Common myeloid progenitor, CD34-positive (primary cell): ENCODE measurements around the gene YEATS2.
"Not testable (repeated sequence)": the region's sequence is repeated elsewhere in the genome, so short reads cannot be mapped to it uniquely, and the experiment has no call there.

Source experiments
- CTCF ChIA-PET: fragments of 350-600 bp; sonication (Branson Sonifier 250); formaldehyde crosslinking; loops from one replicate; lab custom pipeline; 2021; ENCODE audit warnings: antibody characterized with exemption; lab: Charles Lee
- POLR2A ChIA-PET: fragments of 350-600 bp; sonication (Branson Sonifier 250); formaldehyde crosslinking; loops from one replicate; lab custom pipeline; 2021; ENCODE audit warnings: antibody characterized with exemption; lab: Charles Lee
- DNase-seq, 3 donors: peaks; one replicate each; pipeline versions ENCODE4 v3.0.0 to v3.0.0-alpha.2; 2013
- H3K27ac ChIP-seq, 2 experiments: 1 replicate in 1 of 2; 2 replicates in 1 of 2; pipeline ENCODE4 v1.7.0; 2013; ENCODE audit warnings: inconsistent platforms in 2 of 2, low read length in 2 of 2, mild to moderate bottlenecking in 2 of 2, low read depth in 1 of 2, moderate library complexity in 1 of 2; ENCODE audit not compliant: severe bottlenecking in 2 of 2, insufficient read depth in 1 of 2, poor library complexity in 1 of 2
- H3K27me3 ChIP-seq, 5 experiments: replicated peaks in 2 of 5; 1 replicate in 3 of 5; 2 replicates in 2 of 5; pipeline versions ENCODE4 v1.6.1 to v1.7.0; 2013; ENCODE audit warnings: low read length in 4 of 5, mild to moderate bottlenecking in 2 of 5, moderate library complexity in 2 of 5, inconsistent platforms in 1 of 5; ENCODE audit not compliant: insufficient read depth in 5 of 5, control insufficient read depth in 4 of 5
- H3K36me3 ChIP-seq, 4 experiments: 1 replicate in 2 of 4; 2 replicates in 2 of 4; pipeline versions ENCODE4 v1.6.1 to v1.7.0; 2013; ENCODE audit warnings: low read length in 3 of 4, control low read depth in 1 of 4, mild to moderate bottlenecking in 1 of 4; ENCODE audit not compliant: control insufficient read depth in 4 of 4, insufficient read depth in 4 of 4
- H3K4me1 ChIP-seq, 4 experiments: 1 replicate in 3 of 4; 2 replicates in 1 of 4; pipeline versions ENCODE4 v1.6.1 to v1.7.1; 2013; ENCODE audit warnings: low read length in 3 of 4, mild to moderate bottlenecking in 3 of 4, control low read depth in 1 of 4, inconsistent platforms in 1 of 4, moderate library complexity in 1 of 4; ENCODE audit not compliant: control insufficient read depth in 4 of 4, insufficient read depth in 4 of 4; ENCODE audit errors: control extremely low read depth in 1 of 4
- H3K4me3 ChIP-seq, 7 experiments: 1 replicate in 4 of 7; 2 replicates in 3 of 7; pipeline versions ENCODE4 v1.5.1 to v1.7.0; 2013; ENCODE audit warnings: mild to moderate bottlenecking in 7 of 7, low read length in 6 of 7, moderate library complexity in 6 of 7, inconsistent platforms in 2 of 7, low read depth in 2 of 7, control low read depth in 1 of 7; ENCODE audit not compliant: insufficient read depth in 4 of 7, control insufficient read depth in 1 of 7; ENCODE audit errors: extremely low read depth in 1 of 7
- H3K9me3 ChIP-seq, 5 experiments: 1 replicate in 4 of 5; 2 replicates in 1 of 5; pipeline versions ENCODE4 v1.6.1 to v1.7.1; 2013; ENCODE audit warnings: low read length in 4 of 5, mild to moderate bottlenecking in 2 of 5, inconsistent platforms in 1 of 5, low read depth in 1 of 5, moderate library complexity in 1 of 5; ENCODE audit not compliant: control insufficient read depth in 4 of 5, insufficient read depth in 2 of 5; ENCODE audit errors: control extremely low read depth in 1 of 5
- WGBS: methylation state at CpG from one replicate; pipeline ENCODE4 v1.1.5; 2013; ENCODE audit not compliant: insufficient coverage; 5-methylcytosine and 5-hydroxymethylcytosine counted together

YEATS2 gene

DNA sequence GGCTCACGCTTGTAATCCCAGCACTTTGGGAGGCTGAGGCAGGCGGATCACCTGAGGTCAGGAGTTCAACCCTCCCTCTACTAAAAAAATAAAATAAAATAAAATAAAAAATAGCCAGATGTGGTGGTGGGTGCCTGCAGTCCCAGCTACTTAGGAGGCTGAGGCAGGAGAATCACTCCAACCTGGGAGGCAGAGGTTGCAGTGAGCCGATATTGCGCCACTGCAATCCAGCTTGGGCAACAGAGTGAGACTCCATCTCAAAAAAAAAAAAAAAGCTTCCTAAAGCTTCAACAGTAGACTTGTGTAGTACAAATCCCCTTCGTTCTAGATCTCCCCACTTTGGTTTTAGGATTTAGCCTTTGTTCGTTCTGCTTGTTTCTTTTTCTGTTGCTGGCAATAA is 6.3 kb downstream of the YEATS2 start:
- not testable (repeated sequence) for H3K27ac ChIP-seq, H3K4me3 ChIP-seq, H3K9me3 ChIP-seq, DNase-seq, H3K27me3 ChIP-seq, H3K36me3 ChIP-seq
- WGBS, result 96% methylated on average over 4 of the region's 6 CpGs
- CTCF ChIA-PET, result interaction anchor here (1.2 to 1.6 kb wide), 2 partner anchors 13 to 15 kb away, joined by 4 read pairs; no protein-coding TSS in a partner anchor
- peaks cover 8 to 18% (median 14%) of the 10 kb centered on the region in 4 experiments for H3K4me1 ChIP-seq
- POLR2A ChIA-PET, result interaction anchor here (0.6 kb wide), 1 partner anchor 15 kb away, joined by 4 read pairs; no protein-coding TSS in a partner anchor

GRCh38 chr3:183710231-183710630 is 12.6 kb downstream of the YEATS2 start:
- no peaks in the 10 kb centered on the region for H3K27me3 ChIP-seq
- ChIA-PET POLR2A (no interaction called here), CTCF (interaction anchor here (1.0 to 1.4 kb wide), 3 partner anchors 13 to 119 kb away, joined by 3 read pairs; partner anchors contain the start of gene YEATS2)
- no peak overlapping the region for H3K4me3 ChIP-seq
- peaks cover 0 to 2% (median 0%) of the 10 kb centered on the region in 4 experiments for H3K36me3 ChIP-seq
- no peak overlapping the region for H3K27ac ChIP-seq
- no peaks in the 10 kb centered on the region for H3K4me1 ChIP-seq
- no peak for DNase-seq
- H3K9me3 ChIP-seq, result no peaks in the 10 kb centered on the region

GRCh38 chr3:183711516-183711915 is 13.9 kb downstream of the YEATS2 start:
- DNase-seq, result no peak
- CTCF ChIA-PET, result interaction anchor here (0.6 to 0.7 kb wide), 2 partner anchors 81 to 152 kb away, joined by 3 to 5 read pairs; no protein-coding TSS in a partner anchor
- Histone ChIP-seq H3K9me3 (no peaks in the 10 kb centered on the region), H3K4me1 (no peaks in the 10 kb centered on the region), H3K27ac (no peak overlapping the region), H3K4me3 (no peak overlapping the region), H3K27me3 (no peaks in the 10 kb centered on the region), H3K36me3 (peaks cover 0 to 11% (median 3%) of the 10 kb centered on the region in 4 experiments)
- WGBS, result no CpG with 5 or more reads among the region's 3 CpGs
- POLR2A ChIA-PET, result interaction anchor here (0.7 kb wide), 1 partner anchor 226 kb away, joined by 8 read pairs; no protein-coding TSS in a partner anchor

- H3K36me3 ChIP-seq, result peaks cover 4 to 32% (median 19%) of the 10 kb centered on the region in 4 experiments
- no peak for DNase-seq
- no peaks in the 10 kb centered on the region for H3K9me3 ChIP-seq
- POLR2A ChIA-PET, result no interaction called here
- CTCF ChIA-PET, result interaction anchor here (1.3 kb wide), 1 partner anchor 8 kb away, joined by 5 read pairs; no protein-coding TSS in a partner anchor
- H3K27me3 ChIP-seq, result no peaks in the 10 kb centered on the region
- no peak overlapping the region for H3K27ac ChIP-seq
- no peak overlapping the region for H3K4me3 ChIP-seq
- no peaks in the 10 kb centered on the region for H3K4me1 ChIP-seq
Measured at GRCh38 chr3:183714622-183715021, 17.0 kb downstream of the YEATS2 start.

DNA sequence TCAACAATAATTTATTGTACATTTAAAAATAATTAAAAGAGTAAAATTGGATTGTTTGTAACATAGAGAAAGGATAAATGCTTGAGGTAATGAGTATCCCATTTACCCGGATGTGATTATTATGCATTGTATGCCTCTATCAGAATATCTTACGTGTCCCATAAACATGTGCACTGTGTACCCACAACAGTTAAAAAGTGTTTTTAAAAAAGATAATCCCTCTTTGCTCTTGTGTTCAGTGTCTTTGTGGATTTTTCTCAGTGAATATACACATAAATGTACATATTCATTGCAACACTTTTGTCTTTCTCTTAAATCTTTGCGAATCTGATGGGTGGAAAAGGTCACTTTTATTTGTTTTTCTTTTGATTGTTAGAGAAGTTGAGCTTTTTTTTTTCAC is 20.4 kb downstream of the YEATS2 start:
- no peak for DNase-seq
- no peaks in the 10 kb centered on the region for H3K9me3 ChIP-seq
- no peaks in the 10 kb centered on the region for H3K4me1 ChIP-seq
- no peaks in the 10 kb centered on the region for H3K27me3 ChIP-seq
- no peak overlapping the region for H3K27ac ChIP-seq
- peaks cover 14 to 62% (median 39%) of the 10 kb centered on the region in 4 experiments for H3K36me3 ChIP-seq
- CTCF ChIA-PET, result interaction anchor here (1.2 kb wide), 1 partner anchor 17 kb away, joined by 3 read pairs; no protein-coding TSS in a partner anchor
- POLR2A ChIA-PET, result no interaction called here
- WGBS, result 83% methylated on average over 1 of the region's 3 CpGs
- H3K4me3 ChIP-seq, result no peak overlapping the region

DNA sequence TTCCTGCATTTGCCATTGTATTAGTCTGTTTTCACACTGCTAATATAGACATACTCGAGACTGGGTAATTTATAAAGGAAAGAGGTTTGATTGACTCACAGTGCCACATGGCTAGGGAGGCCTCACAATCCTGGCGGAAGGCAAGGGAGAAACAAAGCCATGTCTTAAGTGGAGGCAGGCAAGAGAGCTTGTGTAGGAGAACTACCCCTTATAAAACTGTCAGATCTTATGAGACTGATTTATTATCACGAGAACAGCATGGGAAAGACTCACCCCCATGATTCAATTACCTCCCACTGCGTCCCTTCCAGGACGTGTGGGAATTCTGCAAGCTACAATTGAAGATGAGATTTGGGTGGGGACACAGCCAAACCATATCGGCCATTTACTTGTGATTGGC is 27.8 kb downstream of the YEATS2 start:
- Histone ChIP-seq H3K9me3 (no peaks in the 10 kb centered on the region), H3K27me3 (no peaks in the 10 kb centered on the region), H3K4me1 (no peaks in the 10 kb centered on the region), H3K36me3 (peaks cover 21 to 77% (median 52%) of the 10 kb centered on the region in 4 experiments), H3K27ac (no peak overlapping the region), H3K4me3 (no peak overlapping the region)
- 100% methylated on average over 1 of the region's 6 CpGs for WGBS
- no peak for DNase-seq
- ChIA-PET POLR2A (no interaction called here), CTCF (no interaction called here)

DNA sequence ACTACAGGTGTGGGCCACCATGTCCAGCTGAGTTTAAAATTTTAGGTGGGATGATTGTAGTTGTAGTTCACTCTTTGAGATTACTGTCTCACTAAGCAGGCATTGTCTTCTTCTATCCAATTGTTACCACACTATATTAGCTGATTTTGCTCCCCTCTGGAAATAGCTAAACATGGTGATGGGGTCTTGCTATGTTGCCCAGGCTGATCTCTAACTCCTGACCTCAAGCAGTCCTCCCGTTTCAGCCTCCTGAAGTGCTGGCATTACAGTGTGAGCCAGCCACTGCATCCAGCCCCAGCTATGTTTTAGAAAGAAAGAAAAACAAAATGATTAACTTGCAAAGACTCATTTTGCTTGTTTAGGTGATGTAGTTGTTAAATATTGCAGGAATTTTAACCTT is 30.6 kb downstream of the YEATS2 start:
- no peak for DNase-seq
- H3K4me3 ChIP-seq, result no peak overlapping the region
- H3K9me3 ChIP-seq, result no peaks in the 10 kb centered on the region
- no CpG with 5 or more reads among the region's 1 CpG for WGBS
- H3K4me1 ChIP-seq, result no peaks in the 10 kb centered on the region
- ChIA-PET CTCF (interaction anchor here (1.1 kb wide), 1 partner anchor 259 kb away, joined by 5 read pairs; no protein-coding TSS in a partner anchor), POLR2A (no interaction called here)
- peaks cover 16 to 73% (median 45%) of the 10 kb centered on the region in 4 experiments for H3K36me3 ChIP-seq
- no peak overlapping the region for H3K27ac ChIP-seq
- no peaks in the 10 kb centered on the region for H3K27me3 ChIP-seq
